Pancreas (tissue), 10 donors: Measurements from ENCODE around the gene LRBA. TPM values are rescaled to one million over a fixed set of nuclear protein-coding genes. Genes with fewer than 3 reads are reported as not detected.

Source experiments
- ATAC-seq, 4 donors: fragments of 200-7000 bp; cut with Tn5 transposase; one replicate each; pipeline versions ENCODE4 v1.8.0 to v1.9.1; 2020; ENCODE audit warnings: mild to moderate bottlenecking in 4 of 4, moderate library complexity in 4 of 4
- DNase-seq, 6 donors: peaks; one replicate each; pipeline ENCODE4 v3.0.0-alpha.2; 2020
- FAIRE-seq: peaks from 2 replicates; lab custom pipeline; 2012; peaks lifted over from hg19 to GRCh38; lab: Jason Lieb, UNC
- H3K27ac ChIP-seq, 4 donors: fragments of 200-600 bp; sonication (generic); 1 replicate in 3 of 4; 2 replicates in 1 of 4; pipeline versions ENCODE4 v1.5.0 to v1.8.0; 2020
- H3K27me3 ChIP-seq, 4 donors: fragments of 200-600 bp; one replicate each; pipeline ENCODE4 v1.8.0; 2021
- H3K36me3 ChIP-seq, 3 donors: fragments of 200-600 bp; sonication (generic) in 1 of 3; one replicate each; pipeline versions ENCODE4 v1.5.0 to v1.8.0; 2020 to 2021
- H3K4me1 ChIP-seq, 3 donors: fragments of 200-600 bp; one replicate each; pipeline ENCODE4 v1.8.0; 2021
- H3K4me3 ChIP-seq, 4 donors: fragments of 200-600 bp; sonication (generic) in 2 of 4; one replicate each; pipeline versions ENCODE4 v1.5.0 to v1.8.0; 2020 to 2021
- H3K9me3 ChIP-seq, 4 donors: fragments of 200-600 bp; one replicate each; pipeline ENCODE4 v1.8.0; 2021
- CTCF ChIP-seq, 4 donors: fragments of 200-600 bp; sonication (generic) in 3 of 4; IDR thresholded peaks; one replicate each; pipeline versions ENCODE4 v1.5.0 to v1.8.0; 2021; ENCODE audit warnings: antibody characterized with exemption in 4 of 4
- WGBS, 2 donors: extraction: QIAGEN DNeasy Blood & Tissue Kit; methylation state at CpG; one replicate each; pipeline ENCODE4 v1.1.7; 2013; 5-methylcytosine and 5-hydroxymethylcytosine counted together
- intact Hi-C, 3 donors: fragments of 100-400 bp; cut with DNase I; formaldehyde crosslinking; loops; one replicate each; pipeline versions ENCODE4 v1.11.1 to v1.14.2; 2022
- polyA plus RNA-seq, 2 donors: library from polyadenylated mRNA; stranded (reverse); fragments of 200-250 nt; gene quantifications; one replicate each; pipeline ENCODE4 v1.2.3, GENCODE V29; 2013
- total RNA-seq, 6 donors: library from RNA; stranded (reverse); fragmentation: NEBNext Ultra II Directional in 4 of 6; extraction: Animal tissue kit (Norgen Biotek cat#: 25700) in 4 of 6; gene quantifications; one replicate each; pipeline versions ENCODE4 v1.2.1 to v1.2.4, GENCODE V29; 2021 to 2023
- donor health status: healthy with polysubstance abuse.
- donor health status: DM: no; HTN: no; CAD: no; lungs with moderate emphysema.
- donor health status: DM: no; HTN: no; CAD: no.
- donor health status: control.
- donor health status: control.
- donor health status: Bipolar disorder and iron deficiency.
- donor health status: DM: yes; HTN: yes; CAD: no.
- donor health status: DM: no; HTN: no; CAD: no.
- donor health status: DM: no; HTN: no; CAD: no.
- donor health status: DM: yes; HTN: yes; CAD: no.

LRBA gene
- total and polyA plus RNA-seq, 8 donors, result 6.6 to 35.3 (median 22.3) TPM

DNA sequence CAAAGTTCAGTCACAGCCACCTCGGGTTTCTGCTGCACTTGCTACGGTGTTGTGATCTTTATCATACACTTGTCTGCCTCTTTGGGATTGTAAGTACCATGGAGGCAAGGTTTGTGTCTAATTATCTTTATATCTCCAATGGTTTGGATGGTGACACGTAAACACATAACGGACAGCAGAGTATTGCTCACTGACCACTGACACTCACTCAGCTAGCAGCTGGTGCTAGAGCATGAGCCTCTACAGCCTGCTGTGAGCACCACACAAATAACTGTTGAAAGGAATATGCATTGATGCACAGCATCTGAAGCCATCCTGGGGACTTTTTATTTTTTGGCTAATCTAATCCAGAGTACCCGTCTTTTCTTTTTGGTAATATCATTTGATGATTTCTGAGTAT lies 780.8 kb downstream of the LRBA start:
- intact Hi-C loops, result loop anchor here in 1 of 3 donors (10.0 kb wide), 1 partner anchor 229 kb away; no protein-coding TSS in a partner anchor
- TF ChIP-seq CTCF (IDR thresholded peaks at IDR 0.05), result no peak
- Histone ChIP-seq H3K9me3 (no peaks in the 10 kb centered on the region), H3K27ac (no peak overlapping the region), H3K4me1 (peaks cover 0 to 13% (median 0%) of the 10 kb centered on the region in 3 donors), H3K27me3 (no peaks in the 10 kb centered on the region), H3K4me3 (no peak overlapping the region), H3K36me3 (no peaks in the 10 kb centered on the region)
- 89 to 96% methylated on average over 5 of the region's 5 CpGs for WGBS, 2 donors
- FAIRE-seq, result no peak
- no peak for DNase-seq
- ATAC-seq, result no peak

- Histone ChIP-seq H3K36me3 (no peaks in the 10 kb centered on the region), H3K27ac (no peak overlapping the region), H3K9me3 (no peaks in the 10 kb centered on the region), H3K27me3 (no peaks in the 10 kb centered on the region), H3K4me1 (peaks cover 0 to 13% (median 0%) of the 10 kb centered on the region in 3 donors), H3K4me3 (no peak overlapping the region)
- FAIRE-seq (no peak), DNase-seq (no peak), ATAC-seq (peak; percentile 61 to 87 (median 68))
- no peak for TF ChIP-seq CTCF (IDR thresholded peaks at IDR 0.05)
- intact Hi-C loops, result loop anchor here in 1 of 3 donors (10.0 kb wide), 1 partner anchor 227 kb away; no protein-coding TSS in a partner anchor
- WGBS, 2 donors, result 42 to 43% methylated on average over 6 of the region's 6 CpGs
Measured at GRCh38 chr4:150232029-150232428, 783.1 kb downstream of the LRBA start.

DNA sequence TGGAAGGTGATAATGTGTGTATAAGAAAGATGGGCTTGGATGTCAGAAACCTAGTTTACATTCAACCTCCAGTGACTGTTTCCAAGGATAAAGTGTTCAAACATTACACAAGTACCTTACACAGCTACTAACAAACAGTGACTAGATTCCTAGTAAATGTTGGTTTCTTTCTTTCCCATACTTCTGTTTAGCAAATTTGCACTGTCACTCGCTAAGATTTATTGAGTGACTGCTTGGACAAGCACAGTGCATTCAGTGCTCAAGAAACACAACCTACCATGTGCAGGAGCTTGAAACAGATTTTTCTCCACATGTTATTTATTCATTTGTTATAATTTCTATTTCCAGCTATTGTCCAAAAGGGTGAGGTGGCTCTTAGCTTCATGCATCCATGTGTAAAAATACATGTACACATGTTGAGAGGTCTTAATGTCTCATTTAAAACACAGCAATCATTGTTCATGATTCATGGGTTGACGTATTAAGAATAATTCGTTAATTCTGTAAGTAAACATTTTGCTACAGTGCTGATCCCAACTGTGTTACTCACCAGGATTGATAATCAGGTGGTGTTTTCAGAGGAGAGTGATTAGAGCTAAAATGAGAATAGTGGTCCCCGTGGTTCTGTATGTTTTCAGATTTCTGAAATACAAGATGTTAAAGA lies 783.8 kb downstream of the LRBA start:
- no peaks in the 10 kb centered on the region for H3K27me3 ChIP-seq
- H3K4me1 ChIP-seq, result peaks cover 0 to 13% (median 0%) of the 10 kb centered on the region in 3 donors
- TF ChIP-seq CTCF (IDR thresholded peaks at IDR 0.05), result no peak
- no peak overlapping the region for H3K27ac ChIP-seq
- no peak for ATAC-seq
- H3K9me3 ChIP-seq, result no peaks in the 10 kb centered on the region
- intact Hi-C loops, result loop anchor here in 1 of 3 donors (10.0 kb wide), 1 partner anchor 226 kb away; no protein-coding TSS in a partner anchor
- H3K36me3 ChIP-seq, result no peaks in the 10 kb centered on the region
- H3K4me3 ChIP-seq, result no peak overlapping the region
- FAIRE-seq, result no peak
- 59 to 75% methylated on average over 4 of the region's 4 CpGs for WGBS, 2 donors
- no peak for DNase-seq

DNA sequence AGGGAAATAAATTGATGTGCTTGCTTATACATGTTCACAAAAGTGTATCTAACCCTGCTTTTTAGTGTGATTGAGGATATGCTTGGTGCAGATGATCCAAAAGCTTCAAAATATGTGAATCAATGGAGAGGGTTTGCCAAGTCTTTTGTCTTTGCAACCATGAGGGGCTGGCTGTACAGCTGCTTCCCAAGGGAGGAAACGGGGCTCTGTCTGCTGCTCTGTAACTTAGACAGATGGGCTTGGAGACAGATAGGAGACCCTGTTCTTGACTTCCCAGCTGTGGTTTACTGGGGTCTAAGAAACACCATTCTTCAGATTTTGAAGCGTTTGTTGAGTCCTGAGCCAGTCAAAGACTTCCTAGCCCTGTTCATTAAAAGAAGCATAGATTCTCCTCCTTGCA lies 784.5 kb downstream of the LRBA start:
- intact Hi-C loops, result loop anchor here in 1 of 3 donors (10.0 kb wide), 1 partner anchor 226 kb away; no protein-coding TSS in a partner anchor

More for the DNA sequence above, 784.5 kb downstream of the LRBA start:
- ATAC-seq, result no peak
- Histone ChIP-seq H3K9me3 (no peaks in the 10 kb centered on the region), H3K27me3 (no peaks in the 10 kb centered on the region), H3K27ac (no peak overlapping the region), H3K4me3 (no peak overlapping the region), H3K4me1 (peaks cover 0 to 13% (median 0%) of the 10 kb centered on the region in 3 donors), H3K36me3 (no peaks in the 10 kb centered on the region)
- 89 to 92% methylated on average over 2 of the region's 2 CpGs for WGBS, 2 donors
- no peak for TF ChIP-seq CTCF (IDR thresholded peaks at IDR 0.05)
- FAIRE-seq, result no peak
- DNase-seq, result no peak
